Left lung (tissue), 10 donors: ENCODE measurements around the gene APOBEC3G. TPM values are rescaled to one million over a fixed set of nuclear protein-coding genes. Genes with fewer than 3 reads are reported as not detected.

Experiments
- ATAC-seq: fragments of 200-7000 bp; cut with Tn5 transposase; one replicate; pipeline ENCODE4 v1.9.1; 2020; ENCODE audit warnings: moderate library complexity
- DNase-seq, 4 donors: peaks; one replicate each; pipeline ENCODE4 v3.0.0-alpha.2; 2013 to 2020
- H3K27ac ChIP-seq, 2 donors: fragments of 200-600 bp; sonication (generic) in 1 of 2; one replicate each; pipeline versions ENCODE4 v1.5.0 to v1.8.0; 2020 to 2021
- H3K27me3 ChIP-seq, 2 donors: fragments of 200-600 bp; sonication (generic) in 1 of 2; one replicate each; pipeline versions ENCODE4 v1.5.0 to v1.8.0; 2020 to 2021
- H3K36me3 ChIP-seq, 2 donors: fragments of 200-600 bp; sonication (generic) in 1 of 2; one replicate each; pipeline versions ENCODE4 v1.5.0 to v1.8.0; 2020 to 2021
- H3K4me1 ChIP-seq, 2 donors: fragments of 200-600 bp; one replicate each; pipeline ENCODE4 v1.8.0; 2021
- H3K4me3 ChIP-seq, 2 donors: fragments of 200-600 bp; sonication (generic) in 1 of 2; one replicate each; pipeline versions ENCODE4 v1.5.0 to v1.8.0; 2020 to 2021; ENCODE audit warnings: mild to moderate bottlenecking in 1 of 2
- H3K9me3 ChIP-seq, 2 donors: fragments of 200-600 bp; sonication (generic) in 1 of 2; one replicate each; pipeline versions ENCODE4 v1.5.0 to v1.8.0; 2020 to 2021
- CTCF ChIP-seq, 2 donors: fragments of 200-600 bp; sonication (generic) in 1 of 2; IDR thresholded peaks; one replicate each; pipeline versions ENCODE4 v1.5.0 to v1.8.0; 2021; ENCODE audit warnings: antibody characterized with exemption in 2 of 2
- intact Hi-C, 2 donors: fragments of 100-400 bp; cut with DNase I; formaldehyde crosslinking; loops; one replicate each; pipeline versions ENCODE4 v1.11.2 to v1.14.2; 2022
- polyA plus RNA-seq, 6 donors: library from polyadenylated mRNA; unstranded; fragments of 120-200 nt; gene quantifications; one replicate each; pipeline ENCODE4 v1.2.1, GENCODE V29; 2013; ENCODE audit not compliant: insufficient read length in 6 of 6
- total RNA-seq, 2 donors: library from RNA; stranded (reverse); fragmentation: NEBNext Ultra II Directional; extraction: Animal tissue kit (Norgen Biotek cat#: 25700); gene quantifications; one replicate each; pipeline ENCODE4 v1.2.1, GENCODE V29; 2021
- donor health status: DM: no; HTN: yes; CAD: no.
- donor health status: DM: no; HTN: no; CAD: no.

Gene APOBEC3G
- total and polyA plus RNA-seq, 8 donors, result 8.2 to 19.1 (median 15.7) TPM

- peaks cover 0 to 34% of the 10 kb centered on the region in 2 donors for H3K4me1 ChIP-seq
- H3K4me3 ChIP-seq, result no peak overlapping the region
- ATAC-seq (no peak), DNase-seq (peak in 1 of 4 donors; percentile 68)
- peaks cover 0 to 17% of the 10 kb centered on the region in 2 donors for H3K27me3 ChIP-seq
- H3K36me3 ChIP-seq, result no peaks in the 10 kb centered on the region
- intact Hi-C loops, result no loop called here
- H3K27ac ChIP-seq, result peak overlapping the region in 1 of 2 donors; percentile 70
- H3K9me3 ChIP-seq, result no peaks in the 10 kb centered on the region
- no peak for TF ChIP-seq CTCF (IDR thresholded peaks at IDR 0.05)
These were observed 14.3 kb downstream of the APOBEC3G start for GRCh38 chr22:39091126-39092081.

- TF ChIP-seq CTCF (IDR thresholded peaks at IDR 0.05), result no peak
- intact Hi-C loops, result no loop called here
- no peak for ATAC-seq
These were observed 15.2 kb downstream of the APOBEC3G start for GRCh38 chr22:39092111-39092862.

GRCh38 chr22:39094717-39095389 lies 17.8 kb downstream of the APOBEC3G start:
- ATAC-seq (no peak), DNase-seq (peak in 1 of 4 donors; percentile 9)
- no peak for TF ChIP-seq CTCF (IDR thresholded peaks at IDR 0.05)
- Histone ChIP-seq H3K4me1 (peaks cover 7 to 51% of the 10 kb centered on the region in 2 donors), H3K27ac (peak overlapping the region in 1 of 2 donors; percentile 57), H3K4me3 (no peak overlapping the region), H3K36me3 (no peaks in the 10 kb centered on the region), H3K9me3 (no peaks in the 10 kb centered on the region), H3K27me3 (peaks cover 0 to 10% of the 10 kb centered on the region in 2 donors)
- intact Hi-C loops, result no loop called here

More at GRCh38 chr22:39092111-39092862, 15.2 kb downstream of the APOBEC3G start:
- Histone ChIP-seq H3K27ac (peak overlapping the region in 1 of 2 donors; percentile 70), H3K9me3 (no peaks in the 10 kb centered on the region), H3K4me3 (no peak overlapping the region), H3K4me1 (peaks cover 4 to 43% of the 10 kb centered on the region in 2 donors), H3K27me3 (peaks cover 0 to 17% of the 10 kb centered on the region in 2 donors), H3K36me3 (no peaks in the 10 kb centered on the region)
- peak in 1 of 4 donors; percentile 5 for DNase-seq

GRCh38 chr22:39095971-39096370 lies 18.9 kb downstream of the APOBEC3G start:
- peaks cover 7 to 50% of the 10 kb centered on the region in 2 donors for H3K4me1 ChIP-seq
- H3K27me3 ChIP-seq, result no peaks in the 10 kb centered on the region
- DNase-seq, result peak in 1 of 4 donors; percentile 16
- no peak overlapping the region for H3K4me3 ChIP-seq
- intact Hi-C loops, result no loop called here
- ATAC-seq, result no peak
- H3K36me3 ChIP-seq, result no peaks in the 10 kb centered on the region
- H3K27ac ChIP-seq, result no peak overlapping the region
- TF ChIP-seq CTCF (IDR thresholded peaks at IDR 0.05), result no peak
- H3K9me3 ChIP-seq, result no peaks in the 10 kb centered on the region
